Activated CD4-positive, CD25-positive, alpha-beta regulatory T cell treated with anti-CD3 and anti-CD28 coated beads, Interleukin-2, amount 50 U/mL, for 16 hours (primary cell): ENCODE results near the gene ZNF43.
"Not testable (repeated sequence)": the region's sequence is repeated elsewhere in the genome, so short reads cannot be mapped to it uniquely, and the experiment has no call there.

Experiments
- DNase-seq: peaks from one replicate; pipeline ENCODE4 v3.0.0-alpha.2; 2020; ENCODE audit warnings: low read depth, low spot score

The ZNF43 gene

GRCh38 chr19:21808400-21809000, 27.5 kb downstream of the ZNF43 start:
- DNase-seq: not testable (repeated sequence)

- DNase-seq: no peak
These were observed 46.4 kb downstream of the ZNF43 start for GRCh38 chr19:21789466-21790085.

DNA sequence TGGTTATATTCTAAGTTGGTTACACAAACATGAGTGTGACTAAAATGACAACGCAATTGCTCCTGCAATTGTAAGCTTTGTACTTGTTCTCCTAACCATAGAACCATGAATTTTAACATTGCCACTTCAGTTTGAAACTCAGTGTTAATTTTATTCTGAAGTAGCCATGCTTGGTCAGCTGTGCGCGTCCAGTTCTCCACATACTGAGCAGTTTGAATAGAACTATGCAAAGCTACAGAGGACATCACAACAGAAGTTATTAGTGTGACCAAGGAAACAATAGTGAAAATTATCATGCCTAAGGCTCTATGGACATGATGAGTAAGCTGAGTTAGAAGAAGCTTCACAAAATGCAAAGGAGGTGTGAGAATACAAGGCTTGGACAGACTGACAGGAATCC, 49.0 kb downstream of the ZNF43 start:
- no peak for DNase-seq

GRCh38 chr19:21775792-21776191, 60.2 kb downstream of the ZNF43 start:
- not testable (repeated sequence) for DNase-seq

DNA sequence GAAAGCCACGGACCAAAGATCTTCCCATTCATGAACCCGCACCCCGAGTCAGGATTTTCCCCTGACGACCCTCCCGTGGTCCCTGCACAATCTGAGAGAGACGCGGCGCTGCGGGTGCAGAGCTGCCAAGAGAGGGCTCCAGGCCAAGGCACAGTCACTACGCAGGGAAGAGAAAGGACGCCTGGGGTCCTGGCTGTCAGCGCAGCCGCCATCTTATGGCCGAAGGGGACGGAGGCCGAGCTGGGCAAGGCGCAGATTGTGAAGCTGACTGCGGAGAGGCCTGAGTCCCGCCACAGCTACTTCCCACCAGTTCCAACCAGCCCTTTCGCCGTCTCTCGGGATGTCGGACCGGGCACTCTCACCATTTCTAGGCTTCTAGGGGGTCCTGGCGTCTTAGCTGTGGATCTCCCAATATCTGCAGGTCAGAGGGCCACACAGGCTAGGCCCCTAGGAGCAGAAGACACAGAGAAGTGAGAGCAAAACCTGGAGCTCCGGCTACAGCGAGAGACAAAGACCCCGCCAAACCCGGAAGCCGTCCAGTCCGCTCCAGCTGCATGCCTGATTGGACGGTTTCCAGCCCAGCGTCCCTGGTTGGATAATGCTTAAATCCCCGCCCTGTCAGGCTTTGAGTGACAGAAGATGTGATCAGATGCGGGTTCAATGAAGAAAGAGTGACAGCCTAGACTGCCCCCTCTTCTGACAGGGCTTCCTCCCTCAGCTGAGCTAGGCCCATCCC, 68.7 kb downstream of the ZNF43 start, which contains the start of gene ZNF100:
TSS of gene ZNF100 (minus strand) at position 515 of the 736 bp plus-strand sequence. CDS start at position 365, 150 bp downstream.
- DNase-seq: peak; percentile 75

DNA sequence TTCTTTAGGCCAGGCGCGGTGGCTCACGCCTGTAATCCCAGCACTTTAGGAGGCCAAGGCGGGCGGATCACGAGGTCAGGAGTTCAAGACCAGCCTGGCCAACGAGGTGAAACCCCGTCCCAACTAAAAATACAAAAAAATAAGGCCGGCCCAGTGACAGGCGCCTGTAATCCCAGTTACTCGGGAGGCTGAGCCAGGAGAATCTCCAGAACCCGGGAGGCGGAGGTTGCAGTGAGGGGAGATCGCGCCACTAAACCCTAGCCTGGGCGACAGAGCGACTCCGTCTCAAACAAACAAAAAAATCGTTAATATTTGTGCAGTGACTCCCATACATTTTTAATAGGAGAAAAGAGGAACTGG, 69.3 kb downstream of the ZNF43 start:
- not testable (repeated sequence) for DNase-seq

- DNase-seq: no peak
These were observed 70.8 kb downstream of the ZNF43 start for GRCh38 chr19:21765151-21765550.

GRCh38 chr19:21761547-21761946, 74.4 kb downstream of the ZNF43 start:
- not testable (repeated sequence) for DNase-seq

- no peak for DNase-seq
These were observed 77.7 kb downstream of the ZNF43 start for GRCh38 chr19:21758296-21758695.

GRCh38 chr19:21755555-21755954, 80.4 kb downstream of the ZNF43 start:
- DNase-seq: not testable (repeated sequence)
